Type B pancreatic cell (in vitro differentiated cells): ENCODE results near the gene LRP6. TPM values are rescaled to one million over a fixed set of nuclear protein-coding genes. Genes with fewer than 3 reads are reported as not detected.

Experiments
- DNase-seq: peaks from one replicate; pipeline ENCODE4 v3.0.0; 2021; ENCODE audit warnings: mixed read lengths; ENCODE audit not compliant: unreplicated experiment; ENCODE audit errors: extremely low spot score
- H3K27ac Mint-ChIP-seq: 2 replicates; pipeline ENCODE4 v1.8.0; 2021; ENCODE audit warnings: mild to moderate bottlenecking, mixed read lengths
- H3K27me3 Mint-ChIP-seq: 2 replicates; pipeline ENCODE4 v1.8.0; 2021; ENCODE audit warnings: mixed read lengths
- H3K36me3 Mint-ChIP-seq: 2 replicates; pipeline ENCODE4 v1.8.0; 2021; ENCODE audit warnings: mixed read lengths
- H3K4me1 Mint-ChIP-seq: one replicate; pipeline ENCODE4 v1.8.0; 2021; ENCODE audit warnings: mixed read lengths; ENCODE audit not compliant: unreplicated experiment
- H3K4me3 Mint-ChIP-seq: 2 replicates; pipeline ENCODE4 v1.8.0; 2021; ENCODE audit warnings: mild to moderate bottlenecking, mixed read lengths
- H3K9me3 Mint-ChIP-seq: 2 replicates; pipeline ENCODE4 v1.8.0; 2021; ENCODE audit warnings: mixed read lengths
- total RNA-seq: library from RNA; stranded (reverse); gene quantifications from 2 replicates; pipeline ENCODE4 v1.2.1, GENCODE V29; 2021; ENCODE audit warnings: low replicate concordance
- TF ChIP-seq, protein P1 (sequence below): fragments of 200-600 bp; sonication (generic); conservative IDR thresholded peaks from 2 replicates; pipeline ENCODE4 v1.5.0; 2021; ENCODE audit warnings: antibody characterized with exemption, mild to moderate bottlenecking

LRP6 gene
- total RNA-seq, 1 donor from 2014 or later: 57.7 TPM

- no peaks in the 10 kb centered on the region for H3K27me3 Mint-ChIP-seq
- peaks cover 74% of the 10 kb centered on the region for H3K36me3 Mint-ChIP-seq
- no peak overlapping the region for H3K27ac Mint-ChIP-seq
- TF ChIP-seq, protein P1, sequence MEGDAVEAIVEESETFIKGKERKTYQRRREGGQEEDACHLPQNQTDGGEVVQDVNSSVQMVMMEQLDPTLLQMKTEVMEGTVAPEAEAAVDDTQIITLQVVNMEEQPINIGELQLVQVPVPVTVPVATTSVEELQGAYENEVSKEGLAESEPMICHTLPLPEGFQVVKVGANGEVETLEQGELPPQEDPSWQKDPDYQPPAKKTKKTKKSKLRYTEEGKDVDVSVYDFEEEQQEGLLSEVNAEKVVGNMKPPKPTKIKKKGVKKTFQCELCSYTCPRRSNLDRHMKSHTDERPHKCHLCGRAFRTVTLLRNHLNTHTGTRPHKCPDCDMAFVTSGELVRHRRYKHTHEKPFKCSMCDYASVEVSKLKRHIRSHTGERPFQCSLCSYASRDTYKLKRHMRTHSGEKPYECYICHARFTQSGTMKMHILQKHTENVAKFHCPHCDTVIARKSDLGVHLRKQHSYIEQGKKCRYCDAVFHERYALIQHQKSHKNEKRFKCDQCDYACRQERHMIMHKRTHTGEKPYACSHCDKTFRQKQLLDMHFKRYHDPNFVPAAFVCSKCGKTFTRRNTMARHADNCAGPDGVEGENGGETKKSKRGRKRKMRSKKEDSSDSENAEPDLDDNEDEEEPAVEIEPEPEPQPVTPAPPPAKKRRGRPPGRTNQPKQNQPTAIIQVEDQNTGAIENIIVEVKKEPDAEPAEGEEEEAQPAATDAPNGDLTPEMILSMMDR: no peak
- H3K9me3 Mint-ChIP-seq: no peaks in the 10 kb centered on the region
- H3K4me3 Mint-ChIP-seq: no peak overlapping the region
- no peak for DNase-seq
- H3K4me1 Mint-ChIP-seq: no peaks in the 10 kb centered on the region
These were observed 106.9 kb downstream of the LRP6 start for GRCh38 chr12:12159988-12160387.

GRCh38 chr12:12158858-12159257, 108.0 kb downstream of the LRP6 start:
- peaks cover 70% of the 10 kb centered on the region for H3K36me3 Mint-ChIP-seq

GRCh38 chr12:12157424-12157823, 109.4 kb downstream of the LRP6 start:
- Mint-ChIP-seq H3K9me3 (no peaks in the 10 kb centered on the region), H3K27me3 (no peaks in the 10 kb centered on the region), H3K36me3 (peaks cover 70% of the 10 kb centered on the region), H3K4me1 (no peaks in the 10 kb centered on the region), H3K27ac (no peak overlapping the region), H3K4me3 (no peak overlapping the region)
- TF ChIP-seq, protein P1: no peak
- DNase-seq: no peak

More at GRCh38 chr12:12158858-12159257, 108.0 kb downstream of the LRP6 start:
- Mint-ChIP-seq H3K4me1 (no peaks in the 10 kb centered on the region), H3K9me3 (no peaks in the 10 kb centered on the region), H3K27me3 (no peaks in the 10 kb centered on the region), H3K27ac (no peak overlapping the region), H3K4me3 (no peak overlapping the region)
- TF ChIP-seq, protein P1: no peak
- no peak for DNase-seq

GRCh38 chr12:12156828-12157227, 110.0 kb downstream of the LRP6 start:
- no peaks in the 10 kb centered on the region for H3K4me1 Mint-ChIP-seq
- no peak for DNase-seq
- TF ChIP-seq, protein P1: no peak
- H3K36me3 Mint-ChIP-seq: peaks cover 67% of the 10 kb centered on the region
- H3K4me3 Mint-ChIP-seq: no peak overlapping the region
- H3K27me3 Mint-ChIP-seq: no peaks in the 10 kb centered on the region
- H3K9me3 Mint-ChIP-seq: no peaks in the 10 kb centered on the region
- no peak overlapping the region for H3K27ac Mint-ChIP-seq

DNA sequence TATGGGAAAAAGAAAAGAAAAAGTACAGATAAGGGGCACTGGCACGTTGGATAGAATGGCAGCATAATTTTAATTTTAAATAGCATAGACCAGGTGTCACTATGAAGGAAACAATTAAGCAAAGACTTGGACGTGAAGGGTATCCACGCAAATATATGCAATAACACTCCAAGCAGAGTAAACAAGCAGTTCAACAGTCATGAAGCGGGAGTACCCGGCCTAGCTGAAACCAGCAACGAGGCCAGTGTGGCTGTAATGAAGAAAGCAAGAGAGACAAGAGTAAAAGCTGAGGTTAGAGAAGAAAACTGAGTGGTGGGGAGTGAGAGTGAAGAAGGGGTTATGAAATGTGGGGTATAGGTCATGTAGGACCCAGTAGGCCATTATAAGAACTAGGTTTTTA, 110.7 kb downstream of the LRP6 start:
- Mint-ChIP-seq H3K27me3 (no peaks in the 10 kb centered on the region), H3K27ac (no peak overlapping the region), H3K4me3 (no peak overlapping the region), H3K9me3 (no peaks in the 10 kb centered on the region), H3K4me1 (no peaks in the 10 kb centered on the region), H3K36me3 (peaks cover 63% of the 10 kb centered on the region)
- no peak for DNase-seq
- TF ChIP-seq, protein P1: no peak

GRCh38 chr12:12153596-12153995, 113.2 kb downstream of the LRP6 start:
- no peak for DNase-seq
- TF ChIP-seq, protein P1: no peak
- H3K4me3 Mint-ChIP-seq: no peak overlapping the region
- H3K4me1 Mint-ChIP-seq: no peaks in the 10 kb centered on the region
- no peaks in the 10 kb centered on the region for H3K9me3 Mint-ChIP-seq
- H3K27ac Mint-ChIP-seq: no peak overlapping the region
- peaks cover 73% of the 10 kb centered on the region for H3K36me3 Mint-ChIP-seq
- no peaks in the 10 kb centered on the region for H3K27me3 Mint-ChIP-seq
